BLaER1 treated with 17β-estradiol and CSF1 and Interleukin-3, amounts not matched to agents 10 nM and 100 nM (cell line): ENCODE results near the gene CENPC.
"Not testable (repeated sequence)": the region's sequence is repeated elsewhere in the genome, so short reads cannot be mapped to it uniquely, and the experiment has no call there.

Experiments
- H3K27ac ChIP-seq, 11 experiments: shearing (Covaris generic); formaldehyde crosslinking; 2 replicates each; pipeline ENCODE4 v1.8.1; 2022
- H3K27me3 ChIP-seq, 11 experiments: shearing (Covaris generic); formaldehyde crosslinking; 2 replicates each; pipeline ENCODE4 v1.8.1; 2022
- H3K36me3 ChIP-seq, 11 experiments: shearing (Covaris generic); formaldehyde crosslinking; 2 replicates each; pipeline ENCODE4 v1.8.1; 2022
- H3K4me1 ChIP-seq, 10 experiments: shearing (Covaris generic); formaldehyde crosslinking; 2 replicates each; pipeline ENCODE4 v1.8.1; 2022
- H3K4me2 ChIP-seq, 11 experiments: shearing (Covaris generic); formaldehyde crosslinking; 2 replicates each; pipeline ENCODE4 v1.8.1; 2022
- H3K4me3 ChIP-seq, 10 experiments: shearing (Covaris generic); formaldehyde crosslinking; 2 replicates each; pipeline ENCODE4 v1.8.1; 2022
- H3K9ac ChIP-seq, 11 experiments: shearing (Covaris generic); formaldehyde crosslinking; 2 replicates each; pipeline ENCODE4 v1.8.1; 2022
- H3K9me3 ChIP-seq, 11 experiments: shearing (Covaris generic); formaldehyde crosslinking; replicated peaks in 1 of 11; 2 replicates each; pipeline ENCODE4 v1.8.1; 2022
- H4K20me1 ChIP-seq, 11 experiments: shearing (Covaris generic); formaldehyde crosslinking; 2 replicates each; pipeline ENCODE4 v1.8.1; 2022
- Cebpa-rat ChIP-seq, 11 experiments: shearing (Covaris generic); IDR thresholded peaks; 2 replicates each; pipeline ENCODE4 v1.8.1; 2022

CENPC gene

GRCh38 chr4:67558493-67558892 lies 13.2 kb upstream of the CENPC start, which contains the start of gene STAP1:
Gene STAP1, plus strand, starts transcription at chr4:67558727. Its CDS starts 83 bp downstream, at chr4:67558810.
- no peaks in the 10 kb centered on the region for H3K9me3 ChIP-seq
- H3K27me3 ChIP-seq, result no peaks in the 10 kb centered on the region
- no peak for TF ChIP-seq Cebpa-rat (IDR thresholded peaks at IDR 0.05)
- H3K4me2 ChIP-seq, result peak within 1 kb of the TSS; percentile 50 to 88 (median 69)
- no peaks in the 10 kb centered on the region for H4K20me1 ChIP-seq
- H3K36me3 ChIP-seq, result no peaks in the 10 kb centered on the region
- peak within 1 kb of the TSS in 8 of 11 experiments; percentile 22 to 72 (median 56); a peak in 11 of 22 replicates for H3K9ac ChIP-seq
- H3K4me3 ChIP-seq, result peak within 1 kb of the TSS in 3 of 10 experiments; percentile 29 to 50 (median 47); a peak in 7 of 20 replicates
- peak within 1 kb of the TSS in 5 of 11 experiments; percentile 38 to 68 (median 58); a peak in 9 of 22 replicates for H3K27ac ChIP-seq
- peaks cover 9 to 33% (median 16%) of the 10 kb centered on the region in 10 experiments for H3K4me1 ChIP-seq

- Histone ChIP-seq H3K4me3 (no peak overlapping the region), H3K9me3 (no peaks in the 10 kb centered on the region), H3K4me1 (peaks cover 15 to 40% (median 26%) of the 10 kb centered on the region in 10 experiments), H3K27me3 (no peaks in the 10 kb centered on the region), H3K36me3 (no peaks in the 10 kb centered on the region), H3K4me2 (peak overlapping the region in 9 of 11 experiments; percentile 1 to 47 (median 35); a peak in 9 of 22 replicates), H3K9ac (no peak overlapping the region), H4K20me1 (no peaks in the 10 kb centered on the region), H3K27ac (no peak overlapping the region)
- no peak for TF ChIP-seq Cebpa-rat (IDR thresholded peaks at IDR 0.05)
These were observed 11.1 kb upstream of the CENPC start for GRCh38 chr4:67556436-67556835.

- H3K27me3 ChIP-seq, result no peaks in the 10 kb centered on the region
- H3K9me3 ChIP-seq, result no peaks in the 10 kb centered on the region
- TF ChIP-seq Cebpa-rat (IDR thresholded peaks at IDR 0.05), result no peak
- no peak overlapping the region for H3K9ac ChIP-seq
- H3K36me3 ChIP-seq, result no peaks in the 10 kb centered on the region
- H3K4me3 ChIP-seq, result no peak overlapping the region
- H3K27ac ChIP-seq, result no peak overlapping the region
- peak overlapping the region in 2 of 11 experiments; percentile 3 to 47; a peak in 2 of 22 replicates for H3K4me2 ChIP-seq
- peaks cover 15 to 43% (median 34%) of the 10 kb centered on the region in 10 experiments for H3K4me1 ChIP-seq
- no peaks in the 10 kb centered on the region for H4K20me1 ChIP-seq
These were observed 10.1 kb upstream of the CENPC start for GRCh38 chr4:67555447-67555846.

DNA sequence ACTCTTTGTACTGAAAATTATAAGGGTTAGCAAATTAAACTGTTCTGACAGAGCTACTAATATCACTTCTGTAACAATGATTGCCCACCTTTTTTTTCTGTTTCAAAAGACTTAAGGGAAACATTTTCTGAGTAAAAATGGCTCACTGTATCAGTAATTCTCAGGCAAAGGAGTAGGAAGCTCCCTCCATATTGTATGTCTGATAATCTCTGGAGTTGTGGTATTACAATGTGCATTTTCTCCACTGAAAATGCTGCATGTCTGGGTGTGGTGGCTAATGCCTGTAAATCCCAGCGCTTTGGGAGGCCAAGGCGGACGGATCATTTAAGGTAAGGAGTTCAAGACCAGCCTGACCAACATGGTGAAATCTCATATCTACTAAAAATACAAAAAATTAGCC lies 8.8 kb upstream of the CENPC start:
- Histone ChIP-seq H3K27me3 (no peaks in the 10 kb centered on the region), H3K9me3 (no peaks in the 10 kb centered on the region), H3K36me3 (no peaks in the 10 kb centered on the region), H3K9ac (no peak overlapping the region), H3K4me2 (no peak overlapping the region), H3K27ac (no peak overlapping the region), H3K4me3 (no peak overlapping the region), H3K4me1 (peaks cover 22 to 50% (median 41%) of the 10 kb centered on the region in 10 experiments), H4K20me1 (no peaks in the 10 kb centered on the region)
- TF ChIP-seq Cebpa-rat (IDR thresholded peaks at IDR 0.05), result no peak

DNA sequence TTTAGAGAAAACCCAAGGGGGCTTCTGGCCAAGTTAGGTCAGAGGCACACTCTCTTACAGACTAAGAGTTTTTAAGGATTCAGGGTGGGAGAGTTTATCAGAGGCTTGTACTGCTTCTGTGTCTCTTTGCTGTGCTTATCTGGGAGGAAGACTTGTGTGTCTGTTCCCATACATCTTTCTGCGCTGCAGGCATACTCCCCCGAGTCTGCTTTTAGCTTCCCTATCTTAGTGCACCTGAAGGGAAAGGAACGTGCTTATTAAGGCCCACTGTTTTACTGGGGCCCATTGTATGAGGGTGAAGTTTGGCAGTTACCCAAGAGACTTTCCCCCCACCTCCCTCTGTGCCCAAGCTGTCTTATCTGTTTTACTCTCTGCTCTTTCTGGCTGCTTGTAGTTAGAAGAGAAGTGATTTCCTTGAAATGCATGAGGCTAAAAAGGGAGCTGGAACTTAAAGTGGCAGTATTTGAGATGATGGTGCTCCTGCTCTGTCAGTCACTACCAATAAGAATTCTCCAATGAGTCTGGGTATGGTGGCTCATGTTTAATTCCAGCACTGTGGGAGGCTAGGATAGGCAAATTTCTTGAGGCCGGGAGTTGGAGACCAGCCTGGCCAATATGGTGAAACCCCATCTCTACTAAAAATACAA lies 7.0 kb upstream of the CENPC start:
- H3K27ac ChIP-seq, H3K9ac ChIP-seq, H3K36me3 ChIP-seq, H4K20me1 ChIP-seq, H3K4me3 ChIP-seq, H3K27me3 ChIP-seq, H3K9me3 ChIP-seq: not testable (repeated sequence)
- peak overlapping the region in 9 of 11 experiments; percentile 0 to 41 (median 11); a peak in 11 of 22 replicates for H3K4me2 ChIP-seq
- peaks cover 16 to 39% (median 33%) of the 10 kb centered on the region in 10 experiments for H3K4me1 ChIP-seq

DNA sequence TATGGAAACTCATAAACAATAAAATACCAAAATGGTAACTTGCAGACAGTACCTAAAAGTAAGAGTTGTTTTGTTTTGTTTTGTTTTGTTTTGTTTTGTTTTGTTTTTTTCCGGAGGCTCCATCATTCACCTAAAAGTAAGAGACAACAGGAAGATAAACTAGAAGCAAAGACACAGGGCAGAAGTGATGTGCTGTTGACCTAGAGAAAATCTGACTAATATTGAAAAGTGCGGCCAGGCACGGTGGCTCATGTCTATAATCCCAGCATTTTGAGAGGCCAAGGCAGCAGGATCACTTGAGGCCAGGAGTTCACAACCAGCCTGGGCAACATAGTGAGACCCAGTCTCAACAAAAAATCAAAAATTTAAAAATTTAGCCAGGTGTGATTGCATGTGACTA lies 5.6 kb upstream of the CENPC start:
- Histone ChIP-seq H3K4me1 (peaks cover 9 to 47% (median 34%) of the 10 kb centered on the region in 10 experiments), H4K20me1 (no peaks in the 10 kb centered on the region), H3K36me3 (no peaks in the 10 kb centered on the region), H3K9ac (no peak overlapping the region), H3K4me3 (no peak overlapping the region), H3K27me3 (no peaks in the 10 kb centered on the region), H3K4me2 (peak overlapping the region; percentile 57 to 79 (median 63); a peak in 15 of 22 replicates), H3K9me3 (no peaks in the 10 kb centered on the region), H3K27ac (no peak overlapping the region)
- no peak for TF ChIP-seq Cebpa-rat (IDR thresholded peaks at IDR 0.05)

- Histone ChIP-seq H3K4me2 (peak overlapping the region; percentile 57 to 79 (median 63)), H3K4me3 (peak overlapping the region; percentile 29 to 62 (median 42); a peak in 18 of 20 replicates), H4K20me1 (no peaks in the 10 kb centered on the region), H3K9me3 (no peaks in the 10 kb centered on the region), H3K27me3 (no peaks in the 10 kb centered on the region), H3K36me3 (no peaks in the 10 kb centered on the region), H3K27ac (peak overlapping the region in 1 of 11 experiments; percentile 30; a peak in 1 of 22 replicates), H3K9ac (peak overlapping the region in 8 of 11 experiments; percentile 20 to 59 (median 40); a peak in 9 of 22 replicates), H3K4me1 (peaks cover 9 to 47% (median 34%) of the 10 kb centered on the region in 10 experiments)
- TF ChIP-seq Cebpa-rat (IDR thresholded peaks at IDR 0.05), result no peak
These were observed 5.1 kb upstream of the CENPC start for GRCh38 chr4:67550451-67550850.

GRCh38 chr4:67549123-67549522 lies 3.8 kb upstream of the CENPC start:
- Histone ChIP-seq H3K9me3 (no peaks in the 10 kb centered on the region), H3K27me3 (no peaks in the 10 kb centered on the region), H3K4me2 (no peak overlapping the region), H3K36me3 (no peaks in the 10 kb centered on the region), H3K4me1 (peaks cover 9 to 49% (median 35%) of the 10 kb centered on the region in 10 experiments), H4K20me1 (peaks cover 0 to 5% (median 0%) of the 10 kb centered on the region in 11 experiments; a peak in 4 of 22 replicates), H3K27ac (no peak overlapping the region), H3K4me3 (no peak overlapping the region), H3K9ac (no peak overlapping the region)
- TF ChIP-seq Cebpa-rat (IDR thresholded peaks at IDR 0.05), result no peak

DNA sequence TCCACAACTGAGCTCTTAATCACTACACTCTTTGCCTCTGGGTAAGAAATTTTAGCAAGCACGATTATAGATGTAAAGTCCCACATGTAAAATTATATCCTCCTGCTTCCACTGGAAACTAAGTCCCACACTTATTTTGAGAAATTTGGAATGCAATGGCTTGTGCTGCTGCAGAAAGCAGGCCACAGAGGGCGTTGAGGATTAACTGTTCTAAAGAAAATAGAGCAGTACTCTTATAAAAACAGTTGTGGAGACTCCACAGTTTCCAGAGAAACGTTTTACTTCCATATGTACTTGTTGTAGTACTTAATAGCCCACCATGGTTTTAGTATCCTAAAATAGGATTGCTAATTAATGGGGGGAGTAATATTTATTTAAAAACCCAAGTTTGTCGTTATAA lies 1.7 kb upstream of the CENPC start:
- Histone ChIP-seq H3K27me3 (no peaks in the 10 kb centered on the region), H3K4me3 (no peak overlapping the region), H3K9me3 (no peaks in the 10 kb centered on the region), H3K27ac (no peak overlapping the region), H3K4me1 (peaks cover 21 to 63% (median 38%) of the 10 kb centered on the region in 10 experiments), H3K4me2 (peak overlapping the region in 6 of 11 experiments; percentile 68 to 86 (median 80); a peak in 5 of 22 replicates), H3K36me3 (peaks cover 10 to 20% (median 16%) of the 10 kb centered on the region in 11 experiments), H4K20me1 (peaks cover 0 to 13% (median 8%) of the 10 kb centered on the region in 11 experiments; a peak in 9 of 22 replicates), H3K9ac (0 out of 22 replicates have a peak overlapping the region, but pooled peaks of 1 of the 11 experiments have one; percentile 0)
- no peak for TF ChIP-seq Cebpa-rat (IDR thresholded peaks at IDR 0.05)
